Endodermal cell (in vitro differentiated cells): ENCODE results near the gene GALR1. TPM values are rescaled to one million over a fixed set of nuclear protein-coding genes. Genes with fewer than 3 reads are reported as not detected.
"Not testable (repeated sequence)": the region's sequence is repeated elsewhere in the genome, so short reads cannot be mapped to it uniquely, and the experiment has no call there.

ENCODE experiments used
- DNase-seq: peaks from one replicate; pipeline ENCODE4 v3.0.0-alpha.2; 2017
- H3K27ac ChIP-seq: 2 replicates; pipeline ENCODE4 v1.5.1; 2013; ENCODE audit warnings: mild to moderate bottlenecking, low read depth, low read length, moderate library complexity
- H3K27me3 ChIP-seq: 2 replicates; pipeline ENCODE4 v1.6.1; 2013; ENCODE audit warnings: mild to moderate bottlenecking, low read length, moderate library complexity; ENCODE audit not compliant: insufficient read depth, control insufficient read depth, poor library complexity, severe bottlenecking
- H3K36me3 ChIP-seq: 2 replicates; pipeline ENCODE4 v1.7.0; 2013; ENCODE audit warnings: mild to moderate bottlenecking, low read length, moderate library complexity; ENCODE audit not compliant: control insufficient read depth, insufficient read depth
- H3K4me1 ChIP-seq: one replicate; pipeline ENCODE4 v1.7.0; 2013; ENCODE audit warnings: low read length; ENCODE audit not compliant: control insufficient read depth, insufficient read depth
- H3K4me3 ChIP-seq: 2 replicates; pipeline ENCODE4 v1.5.1; 2013; ENCODE audit warnings: mild to moderate bottlenecking, low read length, moderate library complexity
- H3K9ac ChIP-seq: 2 replicates; pipeline ENCODE4 v1.6.1; 2013; ENCODE audit warnings: mild to moderate bottlenecking, low read length, moderate library complexity; ENCODE audit not compliant: poor library complexity, severe bottlenecking; ENCODE audit errors: extremely low read depth
- H3K9me3 ChIP-seq: 2 replicates; pipeline ENCODE4 v1.6.1; 2013; ENCODE audit warnings: mild to moderate bottlenecking, low read length, moderate library complexity; ENCODE audit not compliant: control insufficient read depth
- H3K27ac Mint-ChIP-seq: 2 replicates; pipeline ENCODE4 v1.8.0; 2020; ENCODE audit warnings: mixed read lengths
- H3K27me3 Mint-ChIP-seq: 2 replicates; pipeline ENCODE4 v1.8.0; 2021; ENCODE audit warnings: mild to moderate bottlenecking, mixed read lengths; ENCODE audit not compliant: insufficient read depth
- H3K36me3 Mint-ChIP-seq: 2 replicates; pipeline ENCODE4 v1.8.0; 2020; ENCODE audit warnings: low read depth, mixed read lengths
- H3K4me1 Mint-ChIP-seq: 2 replicates; pipeline ENCODE4 v1.8.0; 2020; ENCODE audit warnings: mixed read lengths
- H3K4me3 Mint-ChIP-seq: 2 replicates; pipeline ENCODE4 v1.8.0; 2020; ENCODE audit warnings: mild to moderate bottlenecking, moderate library complexity, mixed read lengths
- H3K9me3 Mint-ChIP-seq: 2 replicates; pipeline ENCODE4 v1.8.0; 2020; ENCODE audit warnings: mild to moderate bottlenecking, mixed read lengths
- CTCF ChIP-seq: fragments of 200-600 bp; sonication (generic); conservative IDR thresholded peaks from 2 replicates; pipeline ENCODE4 v1.5.0; 2021; ENCODE audit warnings: antibody characterized with exemption, mild to moderate bottlenecking
- WGBS, 2 experiments: methylation state at CpG; one replicate each; pipeline versions ENCODE4 v1.1.5 to v1.1.7; 2013; ENCODE audit warnings: missing lambda C conversion rate in 2 of 2, mixed read lengths in 1 of 2; ENCODE audit not compliant: insufficient coverage in 1 of 2, insufficient read length in 1 of 2; 5-methylcytosine and 5-hydroxymethylcytosine counted together
- total RNA-seq, 2 donors: library from RNA; stranded (reverse); fragmentation: NEBNext Ultra II Directional in 1 of 2; extraction: Animal tissue kit (Norgen Biotek cat#: 25700) in 1 of 2; gene quantifications; 2 replicates in 1 of 2; 3 replicates in 1 of 2; pipeline ENCODE4 v1.2.1, GENCODE V29; 2021

The GALR1 gene
- total RNA-seq, 2 donors from 2014 or later, result 0.04 TPM; not detected in 1

- Mint-ChIP-seq H3K27ac (no peak overlapping the region), H3K9me3 (peaks cover 9% of the 10 kb centered on the region), H3K4me1 (peaks cover 4% of the 10 kb centered on the region), H3K4me3 (no peak overlapping the region), H3K27me3 (no peaks in the 10 kb centered on the region), H3K36me3 (no peaks in the 10 kb centered on the region)
- H3K27me3 ChIP-seq, result no peaks in the 10 kb centered on the region
- no peak overlapping the region for H3K4me3 ChIP-seq
- H3K27ac ChIP-seq, result no peak overlapping the region
- no peaks in the 10 kb centered on the region for H3K36me3 ChIP-seq
- TF ChIP-seq CTCF, result no peak
- no peak overlapping the region for H3K9ac ChIP-seq
- H3K4me1 ChIP-seq, result no peaks in the 10 kb centered on the region
- no peak for DNase-seq
- WGBS, 2 experiments, result 92 to 96% methylated on average over 5 to 8 of the region's 9 CpGs
- no peaks in the 10 kb centered on the region for H3K9me3 ChIP-seq
Measured at GRCh38 chr18:77268456-77268855, 18.8 kb downstream of the GALR1 start.

GRCh38 chr18:77271576-77272481 lies 22.2 kb downstream of the GALR1 start:
- no peak overlapping the region for H3K27ac ChIP-seq
- no peaks in the 10 kb centered on the region for H3K9me3 ChIP-seq
- peaks cover 4% of the 10 kb centered on the region for H3K4me1 Mint-ChIP-seq
- H3K9ac ChIP-seq, result no peak overlapping the region
- no peak for TF ChIP-seq CTCF
- H3K36me3 Mint-ChIP-seq, result no peaks in the 10 kb centered on the region
- H3K27me3 Mint-ChIP-seq, result no peaks in the 10 kb centered on the region
- H3K9me3 Mint-ChIP-seq, result peaks cover 6% of the 10 kb centered on the region
- no peaks in the 10 kb centered on the region for H3K4me1 ChIP-seq
- H3K36me3 ChIP-seq, result no peaks in the 10 kb centered on the region
- H3K27ac Mint-ChIP-seq, result peak overlapping the region; percentile 5
- no peak overlapping the region for H3K4me3 Mint-ChIP-seq
- no peaks in the 10 kb centered on the region for H3K27me3 ChIP-seq
- no peak overlapping the region for H3K4me3 ChIP-seq
- DNase-seq, result no peak
- WGBS, 2 experiments, result 22 to 39% methylated on average over 4 to 8 of the region's 9 CpGs

- not testable (repeated sequence) for H3K9ac ChIP-seq, H3K4me3 Mint-ChIP-seq, H3K27ac Mint-ChIP-seq, H3K27me3 Mint-ChIP-seq, H3K36me3 ChIP-seq, H3K36me3 Mint-ChIP-seq, H3K9me3 ChIP-seq, H3K27me3 ChIP-seq, H3K4me1 ChIP-seq, H3K27ac ChIP-seq, H3K4me3 ChIP-seq, H3K4me1 Mint-ChIP-seq
- WGBS, 2 experiments, result 68% methylated on average over 5 to 7 of the region's 7 CpGs
- DNase-seq, result peak; percentile 63
- H3K9me3 Mint-ChIP-seq, result peaks cover 20% of the 10 kb centered on the region
Measured at GRCh38 chr18:77290841-77291240, 41.2 kb downstream of the GALR1 start.
